Liver (tissue), 3 donors: Measurements from ENCODE around the gene PODXL2.

ENCODE experiments used
- EGR1 ChIP-seq, 2 donors: IDR thresholded peaks; 2 replicates each; pipeline ENCODE4 v1.6.1; 2016 to 2018; ENCODE audit warnings: antibody characterized with exemption in 2 of 2, low read depth in 2 of 2
- GABPA ChIP-seq, 2 donors: IDR thresholded peaks in 1 of 2; conservative IDR thresholded peaks in 1 of 2; 2 replicates each; pipeline ENCODE4 v1.6.1; 2016; ENCODE audit warnings: antibody characterized with exemption in 2 of 2, mild to moderate bottlenecking in 1 of 2, moderate library complexity in 1 of 2
- JUND ChIP-seq, 2 donors: IDR thresholded peaks; 2 replicates each; pipeline ENCODE4 v1.6.1; 2016; ENCODE audit warnings: antibody characterized with exemption in 2 of 2
- NR2F2 ChIP-seq: IDR thresholded peaks from 2 replicates; pipeline ENCODE4 v1.6.1; 2016; ENCODE audit warnings: antibody characterized with exemption
- RAD21 ChIP-seq, 2 donors: IDR thresholded peaks; 2 replicates each; pipeline ENCODE4 v1.6.1; 2016; ENCODE audit warnings: antibody characterized with exemption in 2 of 2, mild to moderate bottlenecking in 2 of 2
- RXRA ChIP-seq, 2 donors: IDR thresholded peaks; 2 replicates each; pipeline ENCODE4 v1.6.1; 2017 to 2018; ENCODE audit warnings: antibody characterized with exemption in 2 of 2, mild to moderate bottlenecking in 1 of 2
- SP1 ChIP-seq: IDR thresholded peaks from 2 replicates; pipeline ENCODE4 v1.6.1; 2018; ENCODE audit warnings: antibody characterized with exemption, mild to moderate bottlenecking
- TAF1 ChIP-seq: conservative IDR thresholded peaks from 2 replicates; pipeline ENCODE4 v1.6.1; 2016; ENCODE audit warnings: antibody characterized with exemption, mild to moderate bottlenecking
- YY1 ChIP-seq: IDR thresholded peaks from 2 replicates; pipeline ENCODE4 v1.6.1; 2016; ENCODE audit warnings: antibody characterized with exemption, mild to moderate bottlenecking
- TF ChIP-seq, protein P1 (sequence below): fragments of 150-350 bp; IDR thresholded peaks from 2 replicates; pipeline ENCODE4 v1.5.1; 2017; ENCODE audit warnings: improper control_type of control experiment, low read depth, low read length; ENCODE audit not compliant: missing input control
- TF ChIP-seq, protein P2 (sequence below): IDR thresholded peaks from 2 replicates; pipeline ENCODE4 v1.6.1; 2016; ENCODE audit warnings: antibody characterized with exemption, mild to moderate bottlenecking
- TF ChIP-seq, protein P3 (sequence below): IDR thresholded peaks from 2 replicates; pipeline ENCODE4 v1.6.1; 2016; ENCODE audit warnings: antibody characterized with exemption
- TF ChIP-seq, protein P4 (sequence below): IDR thresholded peaks from 2 replicates; pipeline ENCODE4 v1.6.1; 2016; ENCODE audit warnings: antibody characterized with exemption
- donor health status: healthy.
- donor health status: healthy.

DNA sequence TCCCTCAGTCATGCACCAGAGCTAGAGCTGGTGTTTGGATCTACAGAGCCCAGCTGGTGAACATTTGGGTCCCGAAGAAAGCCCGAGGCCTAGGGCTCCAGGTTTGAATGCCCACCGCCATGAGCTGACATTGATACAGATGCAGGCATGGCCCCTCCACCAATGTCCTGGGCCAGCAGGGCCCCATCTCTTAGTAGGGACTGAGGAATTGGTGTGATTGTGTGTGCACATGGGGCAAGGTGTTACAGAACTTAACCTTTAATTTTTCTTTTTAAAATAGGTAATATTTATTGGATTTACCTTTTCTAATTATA lies 11.0 kb downstream of the PODXL2 start:
- TF ChIP-seq JUND (IDR thresholded peaks at IDR 0.05), result no peak
- TF ChIP-seq, protein P1, sequence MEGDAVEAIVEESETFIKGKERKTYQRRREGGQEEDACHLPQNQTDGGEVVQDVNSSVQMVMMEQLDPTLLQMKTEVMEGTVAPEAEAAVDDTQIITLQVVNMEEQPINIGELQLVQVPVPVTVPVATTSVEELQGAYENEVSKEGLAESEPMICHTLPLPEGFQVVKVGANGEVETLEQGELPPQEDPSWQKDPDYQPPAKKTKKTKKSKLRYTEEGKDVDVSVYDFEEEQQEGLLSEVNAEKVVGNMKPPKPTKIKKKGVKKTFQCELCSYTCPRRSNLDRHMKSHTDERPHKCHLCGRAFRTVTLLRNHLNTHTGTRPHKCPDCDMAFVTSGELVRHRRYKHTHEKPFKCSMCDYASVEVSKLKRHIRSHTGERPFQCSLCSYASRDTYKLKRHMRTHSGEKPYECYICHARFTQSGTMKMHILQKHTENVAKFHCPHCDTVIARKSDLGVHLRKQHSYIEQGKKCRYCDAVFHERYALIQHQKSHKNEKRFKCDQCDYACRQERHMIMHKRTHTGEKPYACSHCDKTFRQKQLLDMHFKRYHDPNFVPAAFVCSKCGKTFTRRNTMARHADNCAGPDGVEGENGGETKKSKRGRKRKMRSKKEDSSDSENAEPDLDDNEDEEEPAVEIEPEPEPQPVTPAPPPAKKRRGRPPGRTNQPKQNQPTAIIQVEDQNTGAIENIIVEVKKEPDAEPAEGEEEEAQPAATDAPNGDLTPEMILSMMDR, result no peak
- no peak for TF ChIP-seq RAD21 (IDR thresholded peaks at IDR 0.05)
- no peak for TF ChIP-seq EGR1 (IDR thresholded peaks at IDR 0.05; ENCODE audit: low read depth in 2 of 2)
- no peak for TF ChIP-seq YY1
- no peak for TF ChIP-seq TAF1
- no peak for TF ChIP-seq GABPA (IDR thresholded peaks at IDR 0.05 in 1 of 2, conservative IDR thresholded peaks at IDR 0.05 in 1 of 2)
- TF ChIP-seq, protein P2, sequence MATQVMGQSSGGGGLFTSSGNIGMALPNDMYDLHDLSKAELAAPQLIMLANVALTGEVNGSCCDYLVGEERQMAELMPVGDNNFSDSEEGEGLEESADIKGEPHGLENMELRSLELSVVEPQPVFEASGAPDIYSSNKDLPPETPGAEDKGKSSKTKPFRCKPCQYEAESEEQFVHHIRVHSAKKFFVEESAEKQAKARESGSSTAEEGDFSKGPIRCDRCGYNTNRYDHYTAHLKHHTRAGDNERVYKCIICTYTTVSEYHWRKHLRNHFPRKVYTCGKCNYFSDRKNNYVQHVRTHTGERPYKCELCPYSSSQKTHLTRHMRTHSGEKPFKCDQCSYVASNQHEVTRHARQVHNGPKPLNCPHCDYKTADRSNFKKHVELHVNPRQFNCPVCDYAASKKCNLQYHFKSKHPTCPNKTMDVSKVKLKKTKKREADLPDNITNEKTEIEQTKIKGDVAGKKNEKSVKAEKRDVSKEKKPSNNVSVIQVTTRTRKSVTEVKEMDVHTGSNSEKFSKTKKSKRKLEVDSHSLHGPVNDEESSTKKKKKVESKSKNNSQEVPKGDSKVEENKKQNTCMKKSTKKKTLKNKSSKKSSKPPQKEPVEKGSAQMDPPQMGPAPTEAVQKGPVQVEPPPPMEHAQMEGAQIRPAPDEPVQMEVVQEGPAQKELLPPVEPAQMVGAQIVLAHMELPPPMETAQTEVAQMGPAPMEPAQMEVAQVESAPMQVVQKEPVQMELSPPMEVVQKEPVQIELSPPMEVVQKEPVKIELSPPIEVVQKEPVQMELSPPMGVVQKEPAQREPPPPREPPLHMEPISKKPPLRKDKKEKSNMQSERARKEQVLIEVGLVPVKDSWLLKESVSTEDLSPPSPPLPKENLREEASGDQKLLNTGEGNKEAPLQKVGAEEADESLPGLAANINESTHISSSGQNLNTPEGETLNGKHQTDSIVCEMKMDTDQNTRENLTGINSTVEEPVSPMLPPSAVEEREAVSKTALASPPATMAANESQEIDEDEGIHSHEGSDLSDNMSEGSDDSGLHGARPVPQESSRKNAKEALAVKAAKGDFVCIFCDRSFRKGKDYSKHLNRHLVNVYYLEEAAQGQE, result no peak
- TF ChIP-seq, protein P3, sequence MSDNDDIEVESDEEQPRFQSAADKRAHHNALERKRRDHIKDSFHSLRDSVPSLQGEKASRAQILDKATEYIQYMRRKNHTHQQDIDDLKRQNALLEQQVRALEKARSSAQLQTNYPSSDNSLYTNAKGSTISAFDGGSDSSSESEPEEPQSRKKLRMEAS, result no peak
- TF ChIP-seq, protein P4, sequence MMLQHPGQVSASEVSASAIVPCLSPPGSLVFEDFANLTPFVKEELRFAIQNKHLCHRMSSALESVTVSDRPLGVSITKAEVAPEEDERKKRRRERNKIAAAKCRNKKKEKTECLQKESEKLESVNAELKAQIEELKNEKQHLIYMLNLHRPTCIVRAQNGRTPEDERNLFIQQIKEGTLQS, result no peak
- TF ChIP-seq NR2F2, result no peak
- no peak for TF ChIP-seq SP1
- no peak for TF ChIP-seq RXRA (IDR thresholded peaks at IDR 0.05)
